ENCODE results near the gene P3H4. TPM values are rescaled to one million over a fixed set of nuclear protein-coding genes. Genes with fewer than 3 reads are reported as not detected.
"Not testable (repeated sequence)": the region's sequence is repeated elsewhere in the genome, so short reads cannot be mapped to it uniquely, and the experiment has no call there.

The P3H4 gene
- total RNA-seq, 2 donors from 2014 or later: 15.8 to 19.6 TPM

DNA sequence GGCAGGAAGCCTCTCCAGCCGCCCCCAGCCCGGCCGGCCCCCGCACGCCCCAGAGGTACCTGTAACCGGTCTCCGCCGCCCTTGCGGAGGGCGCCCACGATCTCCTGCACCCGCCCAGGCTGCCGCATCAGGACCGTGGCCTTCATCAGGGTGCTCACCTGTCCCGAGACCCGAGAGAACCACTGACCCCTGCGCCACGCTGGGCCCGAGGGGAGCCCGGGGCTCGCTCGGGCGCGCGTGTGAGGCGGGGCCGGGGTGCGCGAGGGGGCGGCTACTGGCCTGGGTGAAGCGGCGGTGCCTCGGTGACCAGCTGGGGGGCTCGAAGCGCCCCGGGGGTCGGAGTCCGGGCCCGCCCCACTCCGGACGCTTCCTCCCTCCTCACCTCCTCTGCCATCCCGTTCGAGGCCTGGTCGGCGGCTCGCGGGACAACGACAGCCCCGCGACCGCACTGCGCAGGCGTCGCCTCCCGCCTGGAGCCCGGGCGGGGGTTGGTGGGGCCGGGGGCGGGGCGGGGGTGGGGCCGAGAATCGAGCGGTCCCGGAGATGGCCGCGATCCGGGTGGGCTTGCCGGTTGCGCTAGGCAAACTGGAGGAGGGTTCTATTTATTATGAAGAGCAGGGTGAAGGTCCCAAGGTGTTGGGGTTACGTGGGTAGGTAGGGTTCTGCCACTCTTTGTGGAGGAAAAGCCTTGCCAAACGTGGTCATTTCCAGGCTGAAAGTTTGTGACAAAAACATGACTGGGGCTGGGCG is 24.2 kb upstream of the P3H4 start, which contains the start of gene NT5C3B:
TSS of gene NT5C3B (minus strand) at position 433 of the 750 bp plus-strand sequence. CDS start at position 394, 39 bp downstream.
- TF ChIP-seq, protein P1, sequence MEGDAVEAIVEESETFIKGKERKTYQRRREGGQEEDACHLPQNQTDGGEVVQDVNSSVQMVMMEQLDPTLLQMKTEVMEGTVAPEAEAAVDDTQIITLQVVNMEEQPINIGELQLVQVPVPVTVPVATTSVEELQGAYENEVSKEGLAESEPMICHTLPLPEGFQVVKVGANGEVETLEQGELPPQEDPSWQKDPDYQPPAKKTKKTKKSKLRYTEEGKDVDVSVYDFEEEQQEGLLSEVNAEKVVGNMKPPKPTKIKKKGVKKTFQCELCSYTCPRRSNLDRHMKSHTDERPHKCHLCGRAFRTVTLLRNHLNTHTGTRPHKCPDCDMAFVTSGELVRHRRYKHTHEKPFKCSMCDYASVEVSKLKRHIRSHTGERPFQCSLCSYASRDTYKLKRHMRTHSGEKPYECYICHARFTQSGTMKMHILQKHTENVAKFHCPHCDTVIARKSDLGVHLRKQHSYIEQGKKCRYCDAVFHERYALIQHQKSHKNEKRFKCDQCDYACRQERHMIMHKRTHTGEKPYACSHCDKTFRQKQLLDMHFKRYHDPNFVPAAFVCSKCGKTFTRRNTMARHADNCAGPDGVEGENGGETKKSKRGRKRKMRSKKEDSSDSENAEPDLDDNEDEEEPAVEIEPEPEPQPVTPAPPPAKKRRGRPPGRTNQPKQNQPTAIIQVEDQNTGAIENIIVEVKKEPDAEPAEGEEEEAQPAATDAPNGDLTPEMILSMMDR (IDR thresholded peaks at IDR 0.05): no peak
- peak; percentile 21 for TF ChIP-seq POLR2AphosphoS5 (IDR thresholded peaks at IDR 0.05)
- peak; percentile 18 for TF ChIP-seq POLR2A (IDR thresholded peaks at IDR 0.05)
- DNase-seq (ENCODE audit: low spot score): peak; percentile 39
- Histone ChIP-seq H3K27me3 (replicated peaks; ENCODE audit: insufficient read depth) (no peaks in the 10 kb centered on the region), H3K36me3 (peaks cover 0 to 5% of the 10 kb centered on the region in 2 donors), H3K4me3 (peak within 1 kb of the TSS; percentile 79 to 88), H3K27ac (peak within 1 kb of the TSS; percentile 79 to 80), H3K4me1 (replicated peaks) (no peaks in the 10 kb centered on the region), H3K9me3 (no peaks in the 10 kb centered on the region)
- intact Hi-C loops (cut with DNase I): no loop called here
- WGBS: under 1% methylated on average over 51 of the region's 72 CpGs

DNA sequence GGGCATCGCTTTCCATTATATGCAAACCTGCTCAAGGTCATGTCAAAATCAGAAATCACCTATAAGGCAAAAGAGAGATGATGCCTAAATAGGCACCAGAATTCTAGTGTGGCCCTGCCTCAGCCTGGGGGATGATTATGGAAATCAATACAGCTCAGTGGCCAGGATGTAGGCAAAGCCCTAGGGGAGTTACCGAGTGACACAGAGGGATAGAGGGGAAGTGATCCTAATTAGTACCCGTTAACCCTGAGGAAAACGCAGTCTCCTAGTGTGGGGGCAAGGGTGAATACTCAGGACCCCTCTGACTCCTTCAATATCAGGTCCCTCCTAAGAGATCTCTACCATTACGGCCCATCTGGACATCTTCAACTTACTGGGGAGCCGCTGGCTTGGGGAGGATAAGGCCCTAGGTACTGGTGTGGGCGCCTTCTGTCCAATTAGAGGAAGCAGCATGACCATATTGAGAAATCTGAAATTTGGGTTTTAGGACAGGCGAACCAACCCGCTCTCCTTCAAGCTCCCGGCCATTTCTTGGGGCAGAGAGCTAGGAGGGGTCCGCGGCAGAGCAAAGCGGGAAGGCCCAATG is 23.6 kb upstream of the P3H4 start:
- H3K9me3 ChIP-seq: no peaks in the 10 kb centered on the region
- H3K27ac ChIP-seq: peak overlapping the region; percentile 79 to 80
- WGBS: 10% methylated on average over 13 of the region's 13 CpGs
- TF ChIP-seq, protein P1 (IDR thresholded peaks at IDR 0.05): no peak
- peaks cover 0 to 5% of the 10 kb centered on the region in 2 donors for H3K36me3 ChIP-seq
- H3K4me1 ChIP-seq (replicated peaks): no peaks in the 10 kb centered on the region
- H3K27me3 ChIP-seq (replicated peaks; ENCODE audit: insufficient read depth): no peaks in the 10 kb centered on the region
- peak overlapping the region; percentile 79 to 88 for H3K4me3 ChIP-seq
- intact Hi-C loops (cut with DNase I): no loop called here
- no peak for DNase-seq (ENCODE audit: low spot score)

DNA sequence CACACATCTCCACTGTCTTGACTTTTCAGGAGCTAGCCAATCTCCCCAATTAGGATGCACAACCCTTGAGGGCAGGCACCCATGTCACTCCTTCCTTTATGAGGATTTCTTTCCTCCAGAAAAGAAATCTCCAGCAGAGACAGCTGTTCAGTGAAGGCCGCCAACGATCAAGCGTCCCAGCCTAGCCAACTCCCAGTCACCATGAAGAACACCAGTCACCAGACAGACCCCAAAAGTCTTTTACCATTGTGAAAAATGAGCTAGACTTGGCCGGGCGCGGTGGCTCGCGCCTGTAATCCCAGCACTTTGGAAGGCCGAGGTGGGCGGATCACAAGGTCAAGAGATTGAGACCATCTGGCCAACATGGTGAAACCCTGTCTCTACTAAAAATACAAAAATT is 18.2 kb upstream of the P3H4 start:
- DNase-seq (ENCODE audit: low spot score); H3K27me3 ChIP-seq (replicated peaks; ENCODE audit: insufficient read depth); H3K27ac ChIP-seq; intact Hi-C loops (cut with DNase I); H3K4me1 ChIP-seq (replicated peaks); H3K4me3 ChIP-seq; H3K9me3 ChIP-seq: not testable (repeated sequence)
- WGBS: 83% methylated on average over 10 of the region's 10 CpGs
- peaks cover 5 to 12% of the 10 kb centered on the region in 2 donors for H3K36me3 ChIP-seq

DNA sequence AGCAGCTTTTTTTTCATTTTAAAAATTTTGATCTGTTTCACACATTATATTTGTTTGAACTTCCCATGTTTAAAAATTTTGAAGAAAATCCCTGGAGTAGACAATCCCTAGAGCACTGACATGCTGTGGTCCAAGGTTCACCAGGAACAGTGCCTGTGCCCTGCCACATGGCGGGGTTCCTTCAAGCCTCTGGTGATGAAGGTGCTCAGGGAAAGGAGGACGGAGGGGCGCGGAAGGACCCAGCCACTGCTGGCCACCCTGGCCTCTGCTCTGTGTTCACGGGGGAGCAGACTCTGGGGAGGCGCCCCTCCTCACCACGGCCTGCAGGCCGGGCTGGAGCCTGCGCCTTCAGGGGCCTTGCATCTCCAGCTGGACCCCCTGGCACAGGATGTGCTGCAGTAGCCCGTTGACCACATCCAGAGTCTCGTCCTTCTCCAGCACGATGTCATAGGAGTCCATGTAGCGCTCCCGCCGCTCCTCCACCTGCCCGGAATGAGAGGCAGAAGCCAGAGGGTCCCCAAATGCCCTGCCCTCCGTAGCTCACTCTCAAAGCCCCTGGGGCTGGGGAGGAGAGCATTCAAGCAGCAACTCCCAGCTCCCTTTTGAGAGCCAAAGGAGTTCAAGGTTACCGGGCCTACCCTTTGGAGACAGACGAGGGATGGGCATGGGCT is 13.6 kb upstream of the P3H4 start:
- H3K27me3 ChIP-seq (replicated peaks; ENCODE audit: insufficient read depth): no peaks in the 10 kb centered on the region
- no peaks in the 10 kb centered on the region for H3K4me1 ChIP-seq (replicated peaks)
- no peaks in the 10 kb centered on the region for H3K9me3 ChIP-seq
- TF ChIP-seq POLR2AphosphoS5 (IDR thresholded peaks at IDR 0.05) (no peak), POLR2A (IDR thresholded peaks at IDR 0.05) (no peak)
- TF ChIP-seq, protein P1 (IDR thresholded peaks at IDR 0.05): no peak
- H3K4me3 ChIP-seq: no peak overlapping the region
- WGBS: 86% methylated on average over 19 of the region's 19 CpGs
- intact Hi-C loops (cut with DNase I): no loop called here
- no peak overlapping the region for H3K27ac ChIP-seq
- peaks cover 6 to 7% of the 10 kb centered on the region in 2 donors for H3K36me3 ChIP-seq
- no peak for DNase-seq (ENCODE audit: low spot score)

DNA sequence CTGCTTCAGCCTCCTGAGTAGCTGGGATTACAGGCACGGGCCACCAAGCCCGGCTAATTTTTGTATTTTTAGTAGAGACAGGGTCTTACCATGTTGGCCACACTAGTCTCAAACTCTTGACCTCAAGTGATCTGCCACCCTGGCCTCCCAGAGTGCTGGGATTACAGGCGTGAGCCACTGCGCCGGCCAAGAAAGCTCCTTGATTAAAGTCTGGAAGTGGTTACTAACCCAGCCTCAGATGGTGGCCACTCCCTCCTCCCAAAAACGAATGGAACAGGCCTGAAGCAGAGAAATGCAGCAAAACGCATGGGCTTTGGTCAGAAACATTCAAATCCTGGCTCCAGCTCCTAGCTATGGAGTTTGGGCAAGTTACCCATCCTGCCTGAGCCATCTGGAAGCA is 12.3 kb upstream of the P3H4 start:
- Histone ChIP-seq H3K27me3 (replicated peaks; ENCODE audit: insufficient read depth) (no peaks in the 10 kb centered on the region), H3K4me3 (no peak overlapping the region), H3K36me3 (peaks cover 6 to 7% of the 10 kb centered on the region in 2 donors), H3K9me3 (no peaks in the 10 kb centered on the region), H3K27ac (no peak overlapping the region), H3K4me1 (replicated peaks) (no peaks in the 10 kb centered on the region)
- 70% methylated on average over 7 of the region's 7 CpGs for WGBS
- intact Hi-C loops (cut with DNase I): no loop called here
- TF ChIP-seq POLR2AphosphoS5 (IDR thresholded peaks at IDR 0.05): no peak
- TF ChIP-seq, protein P1 (IDR thresholded peaks at IDR 0.05): no peak
- no peak for TF ChIP-seq POLR2A (IDR thresholded peaks at IDR 0.05)
- no peak for DNase-seq (ENCODE audit: low spot score)
